GM12892 (cell line): ENCODE measurements around the gene RAB6B.

Experiments used
- DNase-seq: peaks from one replicate; pipeline ENCODE4 v3.0.0; 2011; ENCODE audit not compliant: insufficient read length
- FAIRE-seq: peaks from 2 replicates; lab custom pipeline; 2011; peaks lifted over from hg19 to GRCh38; lab: Jason Lieb, UNC
- POLR2A ChIP-seq: IDR thresholded peaks from 2 replicates; pipeline ENCODE4 v1.6.1; 2011; ENCODE audit warnings: low read depth, low read length, control low read depth
- POLR2AphosphoS5 ChIP-seq: IDR thresholded peaks from 2 replicates; pipeline ENCODE4 v1.6.1; 2011; ENCODE audit warnings: low read depth, low read length, control low read depth
- TAF1 ChIP-seq: IDR thresholded peaks from 2 replicates; pipeline ENCODE4 v1.6.1; 2011; ENCODE audit warnings: low read depth, mild to moderate bottlenecking, control low read depth, low read length, borderline replicate concordance

Gene RAB6B

GRCh38 chr3:133883641-133884040, 12.0 kb downstream of the RAB6B start:
- DNase-seq (no peak), FAIRE-seq (no peak)
- TF ChIP-seq TAF1 (no peak), POLR2AphosphoS5 (no peak), POLR2A (no peak)

GRCh38 chr3:133882986-133883586, 12.6 kb downstream of the RAB6B start:
- TF ChIP-seq TAF1 (no peak), POLR2A (no peak), POLR2AphosphoS5 (no peak)
- FAIRE-seq (no peak), DNase-seq (no peak)

- no peak for FAIRE-seq
- TF ChIP-seq TAF1 (no peak), POLR2A (no peak), POLR2AphosphoS5 (no peak)
- DNase-seq = no peak
These were observed 13.5 kb downstream of the RAB6B start for GRCh38 chr3:133881939-133882825.

DNA sequence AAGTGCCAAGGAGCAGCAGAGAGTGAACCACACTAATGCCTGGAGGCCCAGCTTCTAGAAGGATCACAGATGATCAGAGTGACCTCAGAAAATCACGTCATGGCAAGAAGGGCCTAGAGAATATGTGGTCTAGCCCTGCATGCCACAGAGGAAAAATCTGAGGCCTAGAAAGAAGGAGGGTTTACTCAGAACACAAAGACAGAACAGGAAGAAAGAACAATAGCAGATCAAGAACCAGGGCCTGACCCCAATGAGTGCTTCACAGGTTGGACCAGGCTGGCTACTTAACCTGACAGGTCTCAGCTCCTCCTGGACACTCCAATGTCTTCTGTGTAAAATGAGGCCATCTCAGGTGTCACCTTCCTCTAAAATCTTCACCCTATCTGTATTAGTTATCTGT, 14.2 kb downstream of the RAB6B start:
- FAIRE-seq (no peak), DNase-seq (no peak)

GRCh38 chr3:133880886-133881455, 14.7 kb downstream of the RAB6B start:
- DNase-seq (no peak), FAIRE-seq (no peak)
- no peak for TF ChIP-seq POLR2A
- TF ChIP-seq TAF1 = no peak
- TF ChIP-seq POLR2AphosphoS5 = no peak

More for the DNA sequence above, 14.2 kb downstream of the RAB6B start:
- TF ChIP-seq POLR2A (no peak), TAF1 (no peak), POLR2AphosphoS5 (no peak)

GRCh38 chr3:133880287-133880686, 15.4 kb downstream of the RAB6B start:
- TF ChIP-seq POLR2A (no peak), TAF1 (no peak), POLR2AphosphoS5 (no peak)
- FAIRE-seq = peak; percentile 38

GRCh38 chr3:133878518-133878917, 17.2 kb downstream of the RAB6B start:
- no peak for FAIRE-seq
- DNase-seq = no peak
- TF ChIP-seq POLR2AphosphoS5 = no peak
- no peak for TF ChIP-seq TAF1
- no peak for TF ChIP-seq POLR2A

More at GRCh38 chr3:133880287-133880686, 15.4 kb downstream of the RAB6B start:
- no peak for DNase-seq

DNA sequence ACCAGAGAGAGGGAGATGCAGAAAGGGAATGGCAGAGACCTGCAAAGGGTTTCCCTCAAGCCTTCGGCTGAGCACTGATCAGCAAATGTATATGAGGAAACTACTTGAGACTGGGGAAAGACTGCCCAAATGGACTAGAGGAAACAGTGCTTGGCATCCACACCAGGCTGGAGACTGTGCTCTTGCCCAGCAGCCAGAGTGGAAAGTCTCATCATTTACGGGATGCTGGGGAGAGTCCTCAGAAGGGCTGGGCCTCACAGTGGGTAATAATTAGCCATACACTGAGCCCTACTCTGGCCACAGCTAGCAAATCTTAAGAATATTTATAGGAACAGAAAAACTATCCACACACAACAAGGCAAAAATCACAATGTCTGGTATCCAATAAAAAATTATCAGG, 18.5 kb downstream of the RAB6B start:
- no peak for DNase-seq
- FAIRE-seq = no peak
- TF ChIP-seq TAF1 (no peak), POLR2AphosphoS5 (no peak), POLR2A (no peak)

- TF ChIP-seq POLR2A = no peak
- TF ChIP-seq POLR2AphosphoS5 = no peak
- no peak for TF ChIP-seq TAF1
- FAIRE-seq = no peak
- no peak for DNase-seq
These were observed 20.8 kb downstream of the RAB6B start for GRCh38 chr3:133874761-133875438.

DNA sequence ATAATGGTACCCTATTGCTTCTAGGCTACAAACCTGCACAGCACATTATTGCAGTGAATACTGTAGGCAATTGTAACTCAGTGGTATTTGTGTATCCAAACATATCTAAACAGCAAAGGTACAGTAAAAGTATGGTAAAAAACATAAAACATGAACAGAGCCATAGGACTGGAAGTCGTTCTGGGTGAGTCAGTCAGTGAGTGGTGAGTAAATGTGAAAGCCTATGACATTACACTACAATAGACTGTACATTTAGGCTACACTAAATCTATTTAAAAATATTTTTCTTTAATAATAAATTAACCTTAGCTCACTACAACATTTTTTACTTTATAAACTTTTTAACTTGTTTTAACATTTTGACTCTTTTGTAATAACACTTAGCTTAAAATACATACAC, 21.3 kb downstream of the RAB6B start:
- no peak for FAIRE-seq
- TF ChIP-seq POLR2A = no peak
- DNase-seq = no peak

DNA sequence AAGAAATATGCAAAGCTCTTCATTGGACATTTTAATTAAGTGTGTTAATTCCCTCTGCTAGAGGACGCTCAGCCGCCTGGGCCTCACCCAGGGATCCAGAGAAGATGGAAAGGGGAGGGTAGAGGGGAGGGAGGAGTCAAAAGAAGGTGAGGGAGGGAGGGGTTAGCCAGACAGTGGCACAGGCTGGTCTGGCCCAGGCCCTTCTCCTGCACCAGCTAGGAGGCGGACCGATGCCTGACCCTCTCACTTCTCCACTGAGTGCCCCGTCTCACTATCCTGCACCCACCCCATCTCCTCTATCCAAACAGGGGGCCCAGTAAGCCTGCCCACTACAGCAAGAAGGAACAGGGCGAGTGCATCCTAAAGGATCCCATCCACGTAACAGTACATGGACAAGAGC, 22.9 kb downstream of the RAB6B start:
- TF ChIP-seq POLR2A = no peak
- TF ChIP-seq POLR2AphosphoS5 = no peak
- no peak for TF ChIP-seq TAF1
- FAIRE-seq (no peak), DNase-seq (no peak)

DNA sequence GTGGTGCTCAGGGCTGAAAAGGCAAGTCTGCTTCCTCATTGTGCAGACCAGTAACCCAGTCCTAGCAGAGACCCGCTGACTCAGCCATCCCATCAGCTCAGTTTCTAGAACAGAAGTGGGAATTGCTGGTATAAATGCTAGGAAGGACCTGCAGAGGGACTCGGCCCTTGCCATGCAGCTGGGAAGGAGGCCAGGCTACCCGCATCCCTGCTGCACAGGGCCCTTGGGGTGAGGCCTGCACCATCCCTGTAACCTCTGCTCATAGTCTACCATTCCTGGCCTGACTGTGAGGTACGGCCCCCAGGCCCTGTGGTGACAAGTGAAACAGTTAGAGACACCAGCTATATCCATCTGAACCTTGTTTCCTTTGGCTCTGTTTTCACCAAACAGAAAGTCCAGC, 23.5 kb downstream of the RAB6B start:
- FAIRE-seq (no peak), DNase-seq (no peak)
- TF ChIP-seq TAF1 = no peak
- TF ChIP-seq POLR2A = no peak
- no peak for TF ChIP-seq POLR2AphosphoS5
